ENCODE results near the gene CR1L.

DNA sequence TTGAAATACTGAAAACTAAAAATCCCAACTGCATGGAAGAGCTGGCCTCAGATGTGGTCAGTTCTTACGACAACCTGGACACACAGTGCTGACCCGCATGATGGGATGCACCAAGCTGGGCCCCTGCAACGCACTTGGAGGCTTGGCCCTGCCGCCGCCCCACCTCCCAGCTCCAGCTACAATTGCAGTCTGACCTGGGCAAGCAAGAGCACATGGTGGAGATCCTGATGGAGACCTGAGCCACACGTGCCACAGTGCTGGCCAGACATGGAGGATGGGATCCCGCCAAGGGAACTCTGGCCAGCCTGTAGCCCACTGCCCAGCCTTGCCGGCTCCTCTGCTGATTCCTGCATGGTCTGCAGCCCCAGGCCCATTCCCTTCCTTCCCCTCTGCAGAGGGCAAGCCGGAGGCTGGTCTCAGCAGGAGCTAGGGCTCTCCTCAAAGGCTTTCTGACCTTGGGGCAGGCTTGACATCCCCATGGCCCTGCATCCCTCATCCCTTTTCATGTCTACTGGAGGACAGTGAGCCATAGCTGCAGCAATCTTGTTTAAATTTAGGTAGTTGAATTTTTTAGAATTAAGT is 14.1 kb downstream of the CR1L start:
- no peak for TF ChIP-seq ZFP36 (IDR thresholded peaks at IDR 0.05; ENCODE audit: low read depth, low read length, partially characterized antibody)
- no peak for TF ChIP-seq ZFP91 (CRISPR knock-in tag; IDR thresholded peaks at IDR 0.05)
- TF ChIP-seq JUN (IDR thresholded peaks at IDR 0.05; ENCODE audit: borderline replicate concordance, low read depth, low read length) = no peak
- no peak for TF ChIP-seq JUN (CRISPR knock-in tag; IDR thresholded peaks at IDR 0.05; ENCODE audit: borderline replicate concordance)
- no peak for TF ChIP-seq ETS2 (tag; IDR thresholded peaks at IDR 0.05; ENCODE audit: borderline replicate concordance, poor library complexity, severe bottlenecking)
- no peak for TF ChIP-seq ERF (CRISPR knock-in tag; IDR thresholded peaks at IDR 0.05)
- TF ChIP-seq ZNF140 (CRISPR knock-in tag; IDR thresholded peaks at IDR 0.05) = no peak
- TF ChIP-seq EZH2 (IDR thresholded peaks at IDR 0.05; ENCODE audit: borderline replicate concordance, low read depth, low read length) = no peak
- TF ChIP-seq TCF7 (IDR thresholded peaks at IDR 0.05; ENCODE audit: borderline replicate concordance) = no peak
- no peak for TF ChIP-seq BRF2 (IDR thresholded peaks at IDR 0.05; ENCODE audit: borderline replicate concordance, insufficient read depth, insufficient read length)
- no peak for TF ChIP-seq RAD21 (CRISPR knock-in tag; conservative IDR thresholded peaks at IDR 0.05 in 1 of 2, IDR thresholded peaks at IDR 0.05 in 1 of 2)
- no peak for TF ChIP-seq CTCF (IDR thresholded peaks at IDR 0.05 in 2 of 3, conservative IDR thresholded peaks at IDR 0.05 in 1 of 3; ENCODE audit: insufficient read depth in 2 of 3, low read depth in 1 of 3, low read length in 3 of 3)
- no peak for TF ChIP-seq CBFB (CRISPR knock-in tag; IDR thresholded peaks at IDR 0.05)

Measured in K562 (cell line).